ENCODE results near the gene SYNPO2.
"Not testable (repeated sequence)": the region's sequence is repeated elsewhere in the genome, so short reads cannot be mapped to it uniquely, and the experiment has no call there.

Gene SYNPO2

DNA sequence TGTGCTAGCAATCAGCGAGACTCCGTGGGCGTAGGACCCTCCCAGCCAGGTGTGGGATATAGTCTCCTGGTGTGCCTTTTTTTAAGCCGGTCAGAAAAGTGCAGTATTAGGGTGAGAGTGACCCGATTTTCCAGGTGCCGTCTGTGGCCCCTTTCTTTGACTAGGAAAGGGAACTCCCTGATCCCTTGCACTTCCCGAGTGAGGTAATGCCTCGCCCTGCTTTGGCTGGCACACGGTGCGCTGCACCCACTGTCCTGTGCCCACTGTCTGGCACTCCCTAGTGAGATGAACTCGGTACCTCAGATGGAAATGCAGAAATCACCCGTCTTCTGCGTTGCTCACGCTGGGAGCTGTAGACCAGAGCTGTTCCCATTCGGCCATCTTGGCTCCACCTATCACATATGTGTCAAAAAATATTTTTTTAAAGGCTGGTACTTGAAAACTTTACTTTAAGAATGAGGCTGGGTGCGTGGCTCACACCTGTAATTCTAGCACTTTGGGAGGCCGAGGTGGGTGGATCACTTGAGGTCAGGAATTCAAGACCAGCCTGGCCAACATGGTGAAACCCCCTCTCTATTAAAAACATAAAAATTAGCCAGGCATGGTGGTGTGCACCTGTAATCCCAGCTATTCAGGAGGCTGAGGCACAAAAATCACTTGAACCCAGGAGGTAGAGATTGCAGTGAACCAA, 179.2 kb downstream of the SYNPO2 start:
- DNase-seq (ENCODE audit: low read depth): not testable (repeated sequence)

DNA sequence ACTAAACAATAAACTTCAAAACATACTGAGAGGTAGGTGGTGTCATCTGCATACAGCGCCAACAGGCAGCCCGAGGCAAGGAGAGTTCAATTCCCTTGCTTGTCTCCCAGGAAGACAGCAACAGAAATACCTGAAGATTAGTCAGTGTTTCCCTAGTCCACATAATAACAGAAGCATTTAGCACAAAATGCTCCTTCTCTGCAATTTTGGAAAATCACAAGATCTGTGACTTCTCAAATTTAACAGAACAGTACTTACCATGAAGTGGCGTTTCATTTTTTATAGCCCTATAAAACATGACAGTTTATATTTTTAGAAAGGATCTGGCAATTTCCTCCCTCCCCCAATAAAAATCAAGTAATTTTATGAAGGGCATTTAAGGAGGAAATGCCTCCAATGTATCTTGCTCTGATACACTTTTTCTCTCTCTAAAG, 179.9 kb downstream of the SYNPO2 start:
- no peak for DNase-seq (ENCODE audit: low read depth)

DNA sequence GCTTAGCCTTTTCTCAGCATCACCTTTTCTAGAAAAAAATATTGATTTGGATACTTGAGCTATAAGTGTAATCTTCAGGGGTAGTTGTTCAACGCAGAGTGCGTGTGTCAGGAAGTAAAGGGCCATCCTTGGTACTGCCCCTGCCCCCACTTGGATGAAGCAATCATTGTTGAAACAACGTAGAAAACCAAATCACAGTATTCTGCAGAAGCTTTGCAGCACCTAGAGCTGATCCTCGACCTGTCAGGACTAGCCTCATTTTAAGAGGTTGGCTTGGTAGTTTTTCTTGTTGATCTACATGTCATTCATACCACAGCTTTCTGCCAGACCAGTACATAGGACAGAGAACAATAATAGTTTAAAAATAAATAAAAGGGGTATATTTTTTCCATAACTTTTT, 181.6 kb downstream of the SYNPO2 start:
- no peak for DNase-seq (ENCODE audit: low read depth)

DNA sequence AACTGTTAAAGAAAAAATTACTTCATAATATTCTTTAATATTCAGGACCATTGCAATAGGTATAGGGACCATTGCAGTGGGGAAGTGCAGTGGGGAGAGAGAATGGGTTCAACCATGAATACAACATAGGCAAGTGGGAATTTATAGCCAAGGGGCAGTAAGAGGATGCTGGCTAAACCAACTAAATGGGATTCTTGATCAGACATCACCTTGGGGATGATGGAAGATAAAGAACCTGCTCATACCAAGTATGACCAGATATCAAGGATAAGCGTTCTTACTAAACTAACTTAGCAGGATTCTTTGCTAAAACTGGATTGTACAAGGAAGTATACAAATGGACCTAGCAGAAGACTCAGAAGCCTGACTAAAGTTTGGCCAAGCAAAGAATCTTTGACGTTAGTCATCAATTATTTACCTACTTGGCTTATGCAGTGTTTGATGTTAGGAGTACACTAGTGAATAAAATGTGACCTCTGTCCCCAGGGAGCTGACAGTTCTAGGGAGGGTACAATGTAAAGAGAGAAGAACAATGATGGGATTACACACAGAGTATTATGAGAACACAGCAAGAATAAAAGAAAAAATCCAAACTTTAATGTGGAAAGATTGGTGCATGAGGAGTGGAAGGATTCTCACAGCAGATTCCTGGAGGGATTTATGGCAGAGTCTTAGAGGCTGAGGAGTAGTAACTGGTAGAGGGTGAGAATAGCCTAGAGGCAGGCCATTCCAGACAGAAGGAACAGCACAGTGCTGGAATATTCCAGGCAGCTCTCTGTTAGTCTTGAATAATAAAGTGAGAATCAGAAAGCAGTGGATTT, 192.3 kb downstream of the SYNPO2 start:
- no peak for DNase-seq (ENCODE audit: low read depth)

DNA sequence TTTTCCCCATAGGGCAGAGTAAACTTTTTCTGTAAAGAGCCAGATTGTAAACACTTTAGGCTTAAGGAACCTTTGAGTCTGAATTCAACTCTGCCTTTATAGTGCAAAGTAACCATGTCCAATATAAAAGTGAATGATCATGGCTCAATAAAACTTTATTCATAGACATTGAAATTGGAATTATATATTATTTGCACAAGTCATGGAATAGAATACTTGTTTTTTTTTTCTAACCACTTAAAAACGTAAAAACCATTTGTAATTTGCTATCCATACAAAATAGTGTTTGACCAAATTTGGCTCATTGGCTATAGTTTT, 192.8 kb downstream of the SYNPO2 start:
- no peak for DNase-seq (ENCODE audit: low read depth)

GRCh38 chr4:119081943-119082342, 193.3 kb downstream of the SYNPO2 start:
- no peak for DNase-seq (ENCODE audit: low read depth)

GRCh38 chr4:119082661-119083060, 194.0 kb downstream of the SYNPO2 start:
- no peak for DNase-seq (ENCODE audit: low read depth)

DNA sequence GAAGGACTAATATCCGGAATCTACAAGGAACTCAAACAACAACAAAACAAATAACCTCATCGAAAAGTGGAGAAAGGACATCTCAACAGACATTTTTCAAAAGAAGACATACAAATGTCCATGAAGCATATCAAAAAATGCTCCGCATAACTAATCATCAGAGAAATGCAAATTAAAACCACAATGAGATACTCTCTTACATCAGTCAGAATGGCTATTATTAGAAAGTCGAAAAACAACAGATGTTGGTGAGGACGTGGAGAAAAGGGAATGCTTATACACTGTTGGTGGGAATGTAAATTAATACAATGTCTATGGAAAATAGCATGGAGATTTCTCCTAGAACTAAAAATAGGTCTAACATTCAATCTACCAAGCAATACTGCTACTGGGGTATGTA, 195.9 kb downstream of the SYNPO2 start:
- no peak for DNase-seq (ENCODE audit: low read depth)

DNA sequence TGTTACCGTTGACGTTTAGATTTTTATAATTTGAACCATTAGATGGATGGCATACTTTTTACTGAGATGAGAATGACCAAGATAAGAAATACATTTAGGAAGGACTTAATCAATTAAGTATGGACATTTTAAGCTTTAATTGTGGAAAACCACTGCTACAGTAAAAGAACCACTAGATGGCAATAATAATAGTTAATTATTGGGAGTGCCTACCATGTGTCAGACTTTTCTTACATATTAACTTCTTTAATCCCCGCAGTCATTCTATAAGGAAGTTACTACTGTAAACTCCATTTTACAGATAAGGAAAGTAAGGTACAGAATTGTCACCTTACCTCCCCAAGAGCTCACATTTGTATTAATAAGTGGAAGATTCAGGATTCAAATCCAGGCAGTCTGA, 198.5 kb downstream of the SYNPO2 start:
- DNase-seq (ENCODE audit: low read depth): no peak

- no peak for DNase-seq (ENCODE audit: low read depth)
These were observed 199.0 kb downstream of the SYNPO2 start for GRCh38 chr4:119087656-119088055.

DNA sequence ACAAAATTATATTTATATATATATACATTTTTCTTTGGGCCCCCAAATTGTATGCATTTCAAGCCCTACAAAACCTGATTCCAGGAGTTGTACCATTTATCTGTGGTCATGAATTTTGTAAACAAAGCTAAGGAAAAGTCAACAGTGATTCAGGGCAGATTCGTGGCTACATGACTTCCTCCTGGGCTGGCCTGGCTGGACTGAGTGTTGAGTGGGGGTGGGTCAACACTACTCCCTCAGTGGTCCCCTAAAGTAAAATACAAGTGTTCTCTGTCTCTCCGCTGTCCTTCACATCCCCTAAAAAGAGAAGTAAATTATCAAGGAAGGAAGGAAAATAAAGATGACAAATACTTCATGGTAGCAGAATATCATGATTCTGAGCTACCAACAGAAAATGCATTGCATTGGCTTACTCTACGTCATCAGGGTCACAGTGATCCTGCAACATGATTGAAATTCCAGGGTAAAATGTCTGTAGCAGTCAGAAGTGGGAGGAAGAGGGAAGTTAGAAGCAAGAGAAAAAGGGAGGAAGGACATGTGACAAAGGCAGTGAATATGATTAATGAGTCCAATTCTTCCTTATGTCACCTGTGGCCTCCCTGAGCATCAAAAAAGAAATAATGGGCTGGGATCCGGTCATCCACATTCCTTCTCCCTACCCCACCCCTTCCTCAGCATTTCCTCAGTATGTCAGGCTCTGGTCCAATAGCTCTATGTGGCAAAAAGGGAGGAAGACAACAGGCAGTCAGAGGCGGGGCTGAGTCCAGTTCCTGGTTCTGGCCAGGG, 204.6 kb downstream of the SYNPO2 start:
- no peak for DNase-seq (ENCODE audit: low read depth)

- no peak for DNase-seq (ENCODE audit: low read depth)
These were observed 208.7 kb downstream of the SYNPO2 start for GRCh38 chr4:119097282-119097900.

DNA sequence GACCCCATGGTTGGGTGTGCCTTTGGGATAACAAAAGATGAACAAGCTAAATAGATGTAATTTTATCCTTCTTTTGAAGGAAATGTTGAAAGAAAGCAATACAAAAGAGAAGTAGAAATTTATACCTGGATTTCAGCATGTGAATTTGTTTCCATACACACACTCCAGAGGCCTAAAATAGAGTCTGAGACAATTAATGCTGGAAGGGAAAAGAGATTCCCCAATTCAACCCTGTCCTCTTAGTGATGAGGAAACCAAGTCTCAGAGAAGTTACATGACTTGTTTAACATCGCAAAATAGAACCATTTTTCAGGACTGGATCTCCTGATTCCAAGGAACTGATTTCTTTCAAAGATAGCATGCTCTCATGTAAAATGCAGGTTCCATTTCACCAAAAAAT, 209.7 kb downstream of the SYNPO2 start:
- no peak for DNase-seq (ENCODE audit: low read depth)

GRCh38 chr4:119099227-119099810, 210.7 kb downstream of the SYNPO2 start:
- no peak for DNase-seq (ENCODE audit: low read depth)

- DNase-seq (ENCODE audit: low read depth): no peak
These were observed 212.0 kb downstream of the SYNPO2 start for GRCh38 chr4:119100655-119101054.

- no peak for DNase-seq (ENCODE audit: low read depth)
These were observed 214.6 kb downstream of the SYNPO2 start for GRCh38 chr4:119103263-119103662.

- DNase-seq (ENCODE audit: low read depth): no peak
These were observed 216.1 kb downstream of the SYNPO2 start for GRCh38 chr4:119104644-119105273.

- no peak for DNase-seq (ENCODE audit: low read depth)
These were observed 217.0 kb downstream of the SYNPO2 start for GRCh38 chr4:119105605-119106004.

DNA sequence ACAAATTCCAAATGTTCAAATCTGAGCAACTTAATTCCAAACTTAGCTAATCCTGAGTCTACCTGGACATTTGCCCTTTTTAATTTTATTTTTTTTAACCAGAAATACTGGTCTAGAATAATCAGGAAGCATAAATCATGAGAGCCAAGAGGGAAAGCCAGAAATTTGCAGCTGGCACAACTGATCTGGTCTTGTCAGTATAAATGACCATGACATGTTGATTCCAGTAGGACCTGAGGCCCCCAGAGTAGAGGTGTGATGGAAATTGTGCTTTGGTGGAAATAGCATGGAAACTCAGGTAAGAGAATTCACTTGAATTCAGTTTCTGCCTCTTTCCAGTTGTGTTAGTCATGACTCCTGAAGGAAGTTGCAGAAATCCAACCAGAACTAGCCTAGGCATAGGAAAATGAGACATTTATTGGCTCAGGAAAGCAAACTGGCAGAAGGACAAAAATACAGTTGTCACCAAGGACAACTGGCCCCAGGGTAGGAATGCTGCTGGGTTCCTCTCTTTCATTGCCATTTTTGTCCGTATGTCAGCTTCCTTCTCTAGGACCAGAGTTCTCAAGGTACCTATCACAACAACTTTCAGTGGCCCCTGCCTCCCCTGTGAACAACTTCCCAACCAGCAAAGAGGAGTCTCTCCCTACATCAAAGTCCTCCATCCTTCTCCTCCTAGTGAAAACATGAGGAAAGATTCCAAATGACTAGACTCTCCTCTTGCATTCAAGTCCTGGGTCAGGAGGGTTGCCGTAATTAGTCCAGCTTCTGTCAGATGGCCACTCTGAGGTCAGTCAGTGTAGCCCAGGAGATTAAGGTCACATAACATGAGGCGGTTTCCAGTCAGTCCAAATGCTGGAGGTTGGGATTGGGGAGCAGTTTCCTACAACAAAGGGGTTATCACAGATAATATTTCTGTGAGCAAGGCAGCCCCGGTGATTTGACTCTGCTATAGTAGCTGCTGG, 217.7 kb downstream of the SYNPO2 start:
- no peak for DNase-seq (ENCODE audit: low read depth)

DNA sequence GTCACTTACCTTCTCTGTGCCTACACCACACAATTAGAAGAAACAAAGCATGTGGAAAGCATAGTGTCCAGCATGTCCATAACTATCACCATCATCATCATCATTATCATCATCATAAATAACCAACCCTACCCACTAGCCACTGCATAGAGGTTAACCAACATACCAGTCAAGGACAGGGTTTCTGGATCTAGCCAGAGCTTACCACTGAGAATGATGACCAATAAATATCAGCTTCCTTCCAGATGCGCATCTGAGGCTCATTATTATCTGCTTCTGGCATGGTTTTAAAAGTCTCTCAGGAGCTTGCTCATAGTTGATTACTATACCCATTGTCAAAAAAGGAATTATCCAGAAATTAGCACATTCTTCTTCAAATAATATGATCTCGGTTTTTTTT, 221.5 kb downstream of the SYNPO2 start:
- DNase-seq (ENCODE audit: low read depth): no peak
